Bronchial epithelial cell (primary cell): ENCODE measurements around the gene BRMS1. TPM values are rescaled to one million over a fixed set of nuclear protein-coding genes. Genes with fewer than 3 reads are reported as not detected.

Source experiments
- DNase-seq: peaks from one replicate; pipeline ENCODE4 v3.0.0-alpha.2; 2010; ENCODE audit warnings: low read depth
- FAIRE-seq: peaks from 2 replicates; lab custom pipeline; 2011; peaks lifted over from hg19 to GRCh38; lab: Jason Lieb, UNC
- H3K27me3 ChIP-seq: 2 replicates; pipeline ENCODE4 v1.5.1; 2011; ENCODE audit warnings: low read length; ENCODE audit not compliant: control insufficient read depth, insufficient read depth
- H3K36me3 ChIP-seq: 2 replicates; pipeline ENCODE4 v1.5.1; 2011; ENCODE audit warnings: low read length; ENCODE audit not compliant: control insufficient read depth, insufficient read depth
- H3K4me3 ChIP-seq: 2 replicates; pipeline ENCODE4 v1.5.1; 2011; ENCODE audit warnings: mild to moderate bottlenecking, low read depth, low read length, control low read depth
- total RNA-seq: library from RNA; depleted of rRNA; stranded (reverse); fragments of >200 nt; gene quantifications from 2 replicates; pipeline ENCODE4 v1.2.1, GENCODE V29; 2014
- TF ChIP-seq, protein P1 (sequence below): IDR thresholded peaks from 2 replicates; pipeline ENCODE4 v1.5.1; 2011; ENCODE audit warnings: mild to moderate bottlenecking, moderate library complexity, low read length, control low read depth, inconsistent platforms; ENCODE audit not compliant: insufficient read depth, severe bottlenecking

Gene BRMS1
- total RNA-seq, 1 donor from 2014 or later, result 81.6 TPM

DNA sequence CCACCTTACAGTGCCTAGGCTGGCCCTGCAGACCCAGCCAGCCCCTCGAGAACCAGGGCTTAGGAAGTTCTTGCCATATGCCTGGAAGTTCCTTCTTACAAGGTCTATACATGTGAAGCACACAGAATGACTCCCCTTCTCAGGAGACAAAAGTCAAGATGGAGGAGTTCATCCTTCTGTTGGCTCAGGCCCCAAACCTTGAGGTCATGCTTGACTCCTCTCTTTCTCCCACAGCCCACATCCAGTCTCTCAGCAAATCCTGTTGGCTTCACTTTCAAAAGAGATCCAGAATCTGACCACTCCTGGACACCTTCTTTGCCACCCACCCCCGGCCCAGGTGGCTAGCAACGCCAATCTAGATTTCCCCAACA lies 26.3 kb downstream of the BRMS1 start:
- Histone ChIP-seq H3K4me3 (no peak overlapping the region), H3K36me3 (no peaks in the 10 kb centered on the region), H3K27me3 (peaks cover 2% of the 10 kb centered on the region)
- no peak for FAIRE-seq
- TF ChIP-seq, protein P1, sequence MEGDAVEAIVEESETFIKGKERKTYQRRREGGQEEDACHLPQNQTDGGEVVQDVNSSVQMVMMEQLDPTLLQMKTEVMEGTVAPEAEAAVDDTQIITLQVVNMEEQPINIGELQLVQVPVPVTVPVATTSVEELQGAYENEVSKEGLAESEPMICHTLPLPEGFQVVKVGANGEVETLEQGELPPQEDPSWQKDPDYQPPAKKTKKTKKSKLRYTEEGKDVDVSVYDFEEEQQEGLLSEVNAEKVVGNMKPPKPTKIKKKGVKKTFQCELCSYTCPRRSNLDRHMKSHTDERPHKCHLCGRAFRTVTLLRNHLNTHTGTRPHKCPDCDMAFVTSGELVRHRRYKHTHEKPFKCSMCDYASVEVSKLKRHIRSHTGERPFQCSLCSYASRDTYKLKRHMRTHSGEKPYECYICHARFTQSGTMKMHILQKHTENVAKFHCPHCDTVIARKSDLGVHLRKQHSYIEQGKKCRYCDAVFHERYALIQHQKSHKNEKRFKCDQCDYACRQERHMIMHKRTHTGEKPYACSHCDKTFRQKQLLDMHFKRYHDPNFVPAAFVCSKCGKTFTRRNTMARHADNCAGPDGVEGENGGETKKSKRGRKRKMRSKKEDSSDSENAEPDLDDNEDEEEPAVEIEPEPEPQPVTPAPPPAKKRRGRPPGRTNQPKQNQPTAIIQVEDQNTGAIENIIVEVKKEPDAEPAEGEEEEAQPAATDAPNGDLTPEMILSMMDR, result no peak
- no peak for DNase-seq

DNA sequence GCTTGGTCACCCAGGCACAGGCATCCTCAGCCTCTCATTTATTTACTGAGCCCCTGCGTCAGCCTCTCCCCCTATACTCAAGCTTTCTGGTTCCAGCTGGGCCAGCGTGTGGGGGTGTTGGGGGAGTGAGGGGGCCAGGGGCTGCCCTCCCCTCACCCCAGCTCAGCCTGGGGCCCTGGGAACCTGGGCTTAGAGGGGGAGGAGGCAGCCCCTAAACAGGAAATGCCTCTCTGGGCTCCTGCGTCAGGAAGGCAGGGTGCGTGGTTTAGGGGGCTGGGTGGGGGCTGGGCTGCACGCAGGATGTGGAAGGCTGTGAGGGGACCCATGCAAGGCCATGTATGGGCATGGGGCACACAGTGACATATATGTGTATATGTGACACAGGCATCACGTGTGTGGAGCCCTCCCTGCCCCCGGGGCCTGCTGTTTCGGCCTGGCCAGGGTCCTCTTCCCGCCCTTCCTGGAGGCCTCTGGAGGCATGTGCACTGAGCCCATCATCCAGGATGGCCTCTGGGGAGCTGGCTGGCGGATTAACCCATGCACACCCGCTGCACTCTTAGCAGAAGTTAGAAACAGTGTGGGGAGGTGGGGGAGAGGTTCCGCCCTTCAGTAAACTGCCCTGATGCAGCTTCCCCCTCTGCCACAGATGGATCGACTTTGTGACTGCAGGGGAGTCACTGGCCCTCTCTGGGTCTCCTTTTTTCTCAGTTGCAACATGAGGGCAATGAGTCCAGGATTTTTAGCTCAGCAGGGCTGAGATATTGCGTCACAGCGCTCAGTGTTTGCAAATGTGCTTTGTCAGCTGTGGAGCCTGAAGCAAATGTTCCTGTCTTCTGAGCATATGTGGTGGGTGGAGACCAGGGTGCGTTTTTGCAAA lies 26.9 kb downstream of the BRMS1 start:
- DNase-seq (peak; percentile 71), FAIRE-seq (peak; percentile 47)
- H3K36me3 ChIP-seq, result no peaks in the 10 kb centered on the region

DNA sequence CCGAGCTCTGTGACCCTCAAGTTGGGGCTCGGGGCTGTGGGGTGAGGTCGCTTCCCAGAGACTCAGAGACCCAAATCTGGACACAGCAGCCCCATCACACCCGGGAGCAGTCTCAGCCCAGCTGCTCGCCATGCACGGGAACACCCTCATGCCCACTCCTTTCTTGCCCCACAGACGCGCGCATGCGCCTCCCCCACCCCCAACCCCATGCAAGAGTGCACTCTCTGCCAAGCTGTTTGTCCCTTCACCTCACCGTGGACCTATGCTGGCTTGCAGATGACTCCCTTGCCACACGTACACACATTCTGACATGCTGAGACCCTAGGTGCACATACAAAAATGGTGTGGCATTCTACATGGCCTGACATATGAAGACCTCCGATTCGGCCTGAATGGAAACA lies 27.6 kb downstream of the BRMS1 start:
- Histone ChIP-seq H3K4me3 (no peak overlapping the region), H3K27me3 (peaks cover 2% of the 10 kb centered on the region), H3K36me3 (no peaks in the 10 kb centered on the region)
- TF ChIP-seq, protein P1, result no peak
- FAIRE-seq (no peak), DNase-seq (no peak)

More for the DNA sequence above, 26.9 kb downstream of the BRMS1 start:
- H3K27me3 ChIP-seq, result peaks cover 2% of the 10 kb centered on the region
- TF ChIP-seq, protein P1, result no peak
- H3K4me3 ChIP-seq, result no peak overlapping the region

DNA sequence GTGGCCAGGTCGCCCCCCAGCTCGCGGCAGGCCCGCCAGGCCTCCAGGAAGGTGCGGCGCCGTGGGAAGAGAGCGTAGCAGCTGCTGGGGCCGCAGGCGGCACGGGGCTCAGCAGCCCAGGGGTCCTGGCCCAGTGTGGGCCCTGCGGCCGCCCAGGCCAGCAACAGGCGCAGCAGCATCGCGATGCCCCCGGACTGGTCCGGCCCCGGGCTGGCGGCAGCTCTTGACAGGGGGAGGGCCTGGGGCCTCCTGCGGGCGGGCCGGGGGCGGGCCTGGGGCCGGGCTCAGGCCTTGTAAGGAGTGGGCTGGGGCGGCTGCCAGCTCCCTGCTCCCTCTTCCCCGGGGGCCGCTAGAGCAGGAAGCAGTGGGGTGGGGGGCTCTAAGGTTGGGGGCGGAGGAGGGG lies 28.1 kb downstream of the BRMS1 start, which contains the start of gene CD248:
Gene CD248, minus strand, starts transcription at position 196 of the 403 bp plus-strand sequence. Its CDS starts 17 bp downstream, at position 179.
- DNase-seq (no peak), FAIRE-seq (no peak)
- H3K36me3 ChIP-seq, result no peaks in the 10 kb centered on the region
- TF ChIP-seq, protein P1, result no peak
- H3K4me3 ChIP-seq, result no peak within 1 kb of the TSS
- H3K27me3 ChIP-seq, result peaks cover 2% of the 10 kb centered on the region

DNA sequence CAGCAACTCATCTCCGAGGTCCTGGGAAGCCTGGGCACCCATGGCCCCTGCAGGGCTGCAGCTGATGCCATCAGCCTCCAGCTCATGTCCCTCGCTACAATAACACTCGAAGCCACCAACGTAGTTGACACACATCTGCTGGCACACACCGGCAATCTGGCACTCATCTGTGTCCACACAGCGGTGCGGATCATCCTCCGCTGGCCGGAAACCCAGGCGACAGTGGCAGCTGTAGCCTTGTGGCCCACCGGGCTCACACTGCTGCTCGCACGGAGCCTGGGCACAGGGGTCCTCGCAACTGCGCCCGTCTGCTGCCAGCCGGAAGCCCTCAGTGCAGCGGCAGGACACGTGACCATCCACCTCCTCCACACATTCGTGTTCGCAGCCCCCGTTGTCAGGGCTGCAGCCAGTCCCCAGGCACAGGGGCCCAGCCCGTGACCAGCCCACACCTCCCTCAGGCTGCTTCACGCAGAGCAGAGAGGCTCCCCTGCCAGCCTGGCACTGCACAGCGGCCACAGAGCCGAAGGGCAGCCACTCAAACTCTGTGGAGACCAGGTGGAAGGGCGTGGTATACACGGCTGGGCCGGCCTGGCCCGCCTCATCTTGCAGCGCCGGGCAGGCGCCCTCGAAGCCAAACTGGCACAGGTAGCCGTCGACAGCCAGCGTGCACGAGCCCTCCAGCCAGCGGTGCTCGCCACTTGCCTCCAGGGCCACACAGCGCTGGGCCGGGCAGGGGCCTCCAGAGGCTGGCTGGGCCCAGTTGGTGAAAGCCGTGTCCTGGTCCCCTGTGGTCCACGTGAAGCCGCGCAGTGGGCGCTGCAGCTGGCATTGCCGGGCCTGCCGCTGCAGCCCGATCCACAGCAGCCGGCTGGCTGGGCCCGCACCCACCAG lies 28.7 kb downstream of the BRMS1 start:
- H3K4me3 ChIP-seq, result no peak overlapping the region
- DNase-seq (no peak), FAIRE-seq (no peak)
- TF ChIP-seq, protein P1, result no peak
- peaks cover 2% of the 10 kb centered on the region for H3K27me3 ChIP-seq
- H3K36me3 ChIP-seq, result no peaks in the 10 kb centered on the region
